Skeletal muscle tissue (tissue), 4 donors: Measurements from ENCODE around the gene PIAS1. TPM values are rescaled to one million over a fixed set of nuclear protein-coding genes. Genes with fewer than 3 reads are reported as not detected.

Experiments used
- H3K27ac ChIP-seq: one replicate; pipeline ENCODE4 v1.7.0; 2013; ENCODE audit warnings: mild to moderate bottlenecking, low read depth, low read length, inconsistent platforms
- H3K27me3 ChIP-seq, 3 donors: one replicate each; pipeline ENCODE4 v1.7.0; 2013; ENCODE audit warnings: low read length in 3 of 3; ENCODE audit not compliant: control insufficient read depth in 3 of 3, insufficient read depth in 3 of 3
- H3K36me3 ChIP-seq, 3 donors: one replicate each; pipeline ENCODE4 v1.7.0; 2013; ENCODE audit warnings: low read length in 3 of 3; ENCODE audit not compliant: control insufficient read depth in 3 of 3, insufficient read depth in 3 of 3
- H3K4me1 ChIP-seq, 3 donors: one replicate each; pipeline ENCODE4 v1.7.0; 2013; ENCODE audit warnings: low read length in 3 of 3, mild to moderate bottlenecking in 3 of 3; ENCODE audit not compliant: control insufficient read depth in 3 of 3, insufficient read depth in 3 of 3
- H3K4me3 ChIP-seq, 3 donors: one replicate each; pipeline ENCODE4 v1.7.0; 2013; ENCODE audit warnings: low read length in 3 of 3
- H3K9ac ChIP-seq, 3 donors: one replicate each; pipeline ENCODE4 v1.7.0; 2013; ENCODE audit warnings: low read length in 3 of 3, mild to moderate bottlenecking in 3 of 3, moderate library complexity in 2 of 3, low read depth in 1 of 3
- H3K9me3 ChIP-seq, 3 donors: one replicate each; pipeline ENCODE4 v1.7.0; 2013; ENCODE audit warnings: low read length in 3 of 3; ENCODE audit not compliant: control insufficient read depth in 3 of 3
- total RNA-seq: library from RNA; depleted of rRNA; stranded (reverse); fragments of >200 nt; gene quantifications from one replicate; pipeline ENCODE4 v1.2.3, GENCODE V29; 2014
- donor health status: Osteomylitis.

The PIAS1 gene
- total RNA-seq, 1 donor from 2014 or later: 15.7 TPM

GRCh38 chr15:68082735-68083134, 28.6 kb downstream of the PIAS1 start:
- Histone ChIP-seq H3K4me3 (no peak overlapping the region), H3K27ac (no peak overlapping the region), H3K9me3 (no peaks in the 10 kb centered on the region), H3K27me3 (no peaks in the 10 kb centered on the region), H3K9ac (no peak overlapping the region), H3K36me3 (peaks cover 0 to 6% (median 4%) of the 10 kb centered on the region in 3 donors), H3K4me1 (peaks cover 6 to 23% (median 9%) of the 10 kb centered on the region in 3 donors)

- Histone ChIP-seq H3K9ac (no peak overlapping the region), H3K27ac (no peak overlapping the region), H3K4me1 (peaks cover 1 to 20% (median 9%) of the 10 kb centered on the region in 3 donors), H3K36me3 (peaks cover 0 to 6% (median 4%) of the 10 kb centered on the region in 3 donors), H3K9me3 (no peaks in the 10 kb centered on the region), H3K27me3 (no peaks in the 10 kb centered on the region), H3K4me3 (no peak overlapping the region)
These were observed 29.3 kb downstream of the PIAS1 start for GRCh38 chr15:68083463-68083862.

GRCh38 chr15:68085052-68085451, 30.9 kb downstream of the PIAS1 start:
- no peak overlapping the region for H3K4me3 ChIP-seq
- peaks cover 0 to 18% (median 9%) of the 10 kb centered on the region in 3 donors for H3K4me1 ChIP-seq
- H3K36me3 ChIP-seq: peaks cover 0 to 6% (median 4%) of the 10 kb centered on the region in 3 donors
- H3K27ac ChIP-seq: no peak overlapping the region
- no peak overlapping the region for H3K9ac ChIP-seq
- no peaks in the 10 kb centered on the region for H3K27me3 ChIP-seq
- no peaks in the 10 kb centered on the region for H3K9me3 ChIP-seq

- Histone ChIP-seq H3K27ac (no peak overlapping the region), H3K27me3 (no peaks in the 10 kb centered on the region), H3K36me3 (no peaks in the 10 kb centered on the region), H3K4me3 (no peak overlapping the region), H3K4me1 (no peaks in the 10 kb centered on the region), H3K9ac (no peak overlapping the region), H3K9me3 (peaks cover 0 to 3% (median 0%) of the 10 kb centered on the region in 3 donors)
These were observed 37.6 kb downstream of the PIAS1 start for GRCh38 chr15:68091743-68092142.

- Histone ChIP-seq H3K36me3 (no peaks in the 10 kb centered on the region), H3K4me3 (no peak overlapping the region), H3K27me3 (no peaks in the 10 kb centered on the region), H3K27ac (no peak overlapping the region), H3K4me1 (no peaks in the 10 kb centered on the region), H3K9me3 (peaks cover 0 to 3% (median 0%) of the 10 kb centered on the region in 3 donors), H3K9ac (no peak overlapping the region)
These were observed 42.0 kb downstream of the PIAS1 start for GRCh38 chr15:68096099-68096498.

GRCh38 chr15:68097029-68097428, 42.9 kb downstream of the PIAS1 start:
- Histone ChIP-seq H3K9ac (no peak overlapping the region), H3K27me3 (no peaks in the 10 kb centered on the region), H3K27ac (no peak overlapping the region), H3K4me3 (no peak overlapping the region), H3K9me3 (peaks cover 0 to 3% (median 0%) of the 10 kb centered on the region in 3 donors), H3K36me3 (no peaks in the 10 kb centered on the region), H3K4me1 (no peaks in the 10 kb centered on the region)

GRCh38 chr15:68098465-68098864, 44.4 kb downstream of the PIAS1 start:
- Histone ChIP-seq H3K27ac (no peak overlapping the region), H3K9me3 (peaks cover 0 to 3% (median 0%) of the 10 kb centered on the region in 3 donors), H3K27me3 (no peaks in the 10 kb centered on the region), H3K4me1 (no peaks in the 10 kb centered on the region), H3K4me3 (no peak overlapping the region), H3K36me3 (no peaks in the 10 kb centered on the region), H3K9ac (no peak overlapping the region)

- Histone ChIP-seq H3K4me1 (no peaks in the 10 kb centered on the region), H3K36me3 (no peaks in the 10 kb centered on the region), H3K9ac (no peak overlapping the region), H3K9me3 (peaks cover 0 to 3% (median 0%) of the 10 kb centered on the region in 3 donors), H3K27me3 (no peaks in the 10 kb centered on the region), H3K27ac (no peak overlapping the region), H3K4me3 (no peak overlapping the region)
These were observed 46.1 kb downstream of the PIAS1 start for GRCh38 chr15:68100194-68100593.

- no peaks in the 10 kb centered on the region for H3K27me3 ChIP-seq
- H3K4me3 ChIP-seq: no peak overlapping the region
- no peak overlapping the region for H3K27ac ChIP-seq
- no peak overlapping the region for H3K9ac ChIP-seq
- H3K36me3 ChIP-seq: no peaks in the 10 kb centered on the region
- no peaks in the 10 kb centered on the region for H3K9me3 ChIP-seq
- H3K4me1 ChIP-seq: peaks cover 5 to 9% (median 5%) of the 10 kb centered on the region in 3 donors
These were observed 49.5 kb downstream of the PIAS1 start for GRCh38 chr15:68103603-68104002.

GRCh38 chr15:68106656-68107055, 52.5 kb downstream of the PIAS1 start:
- no peak overlapping the region for H3K27ac ChIP-seq
- no peaks in the 10 kb centered on the region for H3K27me3 ChIP-seq
- H3K4me3 ChIP-seq: no peak overlapping the region
- H3K4me1 ChIP-seq: peaks cover 5 to 9% (median 5%) of the 10 kb centered on the region in 3 donors
- H3K9me3 ChIP-seq: no peaks in the 10 kb centered on the region
- H3K9ac ChIP-seq: no peak overlapping the region
- H3K36me3 ChIP-seq: no peaks in the 10 kb centered on the region
